ENCODE results near the gene ACTN1.

Gene ACTN1

DNA sequence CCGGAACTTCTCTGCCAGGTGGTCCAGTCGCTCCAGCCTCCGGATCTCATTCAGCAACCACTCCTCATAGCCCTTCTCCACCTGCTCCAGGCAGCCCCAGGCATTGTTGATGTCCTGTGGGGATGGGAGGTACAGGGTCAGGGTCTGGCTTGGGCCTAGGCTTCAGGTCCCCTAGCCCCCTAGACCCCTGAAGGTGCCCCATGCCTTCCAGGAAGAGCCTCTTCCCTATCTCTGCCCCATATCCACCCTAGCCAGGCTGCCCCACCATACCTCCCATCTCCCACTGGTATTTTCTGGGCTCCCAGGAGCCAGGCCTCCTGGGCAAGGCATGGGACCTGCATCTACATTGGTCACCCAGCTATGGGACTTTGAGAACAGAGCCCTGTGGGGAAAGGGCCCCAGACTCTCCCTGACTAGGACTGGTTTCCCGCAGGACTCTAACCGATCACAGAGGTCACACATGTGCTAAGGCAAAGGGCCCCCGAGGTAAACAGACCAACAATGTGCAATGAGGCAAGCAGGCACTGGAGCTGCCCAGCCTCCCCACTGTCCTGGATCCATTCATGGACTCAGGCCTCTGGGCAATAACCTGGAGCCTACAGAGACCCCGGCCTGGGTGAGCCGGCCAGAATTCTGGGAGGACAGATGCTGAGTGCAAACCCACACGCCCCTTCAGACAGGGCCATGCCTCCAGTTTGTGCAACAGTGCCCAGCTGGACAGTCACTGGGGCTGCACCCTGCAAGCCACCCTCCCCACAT, 88.8 kb downstream of the ACTN1 start:
- Mint-ChIP-seq H3K9me3 (no peaks in the 10 kb centered on the region), H3K4me1 (ENCODE audit: low read depth) (no peaks in the 10 kb centered on the region), H3K27me3 (ENCODE audit: low read depth) (no peaks in the 10 kb centered on the region), H3K4me3 (no peak overlapping the region), H3K36me3 (ENCODE audit: low read depth) (peaks cover 17% of the 10 kb centered on the region), H3K27ac (no peak overlapping the region)
- no peak for DNase-seq (ENCODE audit: low spot score)

DNA sequence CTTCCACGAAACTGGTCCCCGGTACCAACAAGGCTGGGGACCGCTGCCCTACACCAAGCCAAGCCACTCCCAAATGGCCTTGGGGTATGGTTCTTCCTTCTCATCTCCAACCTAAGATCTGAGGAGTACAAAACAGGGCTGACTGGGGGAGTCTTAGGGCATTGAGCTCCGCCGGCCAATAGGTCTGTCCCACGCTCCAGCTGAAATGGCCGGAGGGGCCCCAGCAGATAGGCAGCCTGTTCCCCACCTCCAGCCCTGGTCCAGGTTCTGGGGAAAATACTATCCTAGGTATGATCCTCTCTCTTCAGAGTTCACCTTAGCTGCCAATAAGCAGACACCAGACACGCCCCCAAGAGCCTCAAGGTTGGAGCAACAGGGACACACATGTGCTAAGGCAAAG, 90.2 kb downstream of the ACTN1 start:
- H3K27ac Mint-ChIP-seq: no peak overlapping the region
- DNase-seq (ENCODE audit: low spot score): no peak
- H3K9me3 Mint-ChIP-seq: no peaks in the 10 kb centered on the region

DNA sequence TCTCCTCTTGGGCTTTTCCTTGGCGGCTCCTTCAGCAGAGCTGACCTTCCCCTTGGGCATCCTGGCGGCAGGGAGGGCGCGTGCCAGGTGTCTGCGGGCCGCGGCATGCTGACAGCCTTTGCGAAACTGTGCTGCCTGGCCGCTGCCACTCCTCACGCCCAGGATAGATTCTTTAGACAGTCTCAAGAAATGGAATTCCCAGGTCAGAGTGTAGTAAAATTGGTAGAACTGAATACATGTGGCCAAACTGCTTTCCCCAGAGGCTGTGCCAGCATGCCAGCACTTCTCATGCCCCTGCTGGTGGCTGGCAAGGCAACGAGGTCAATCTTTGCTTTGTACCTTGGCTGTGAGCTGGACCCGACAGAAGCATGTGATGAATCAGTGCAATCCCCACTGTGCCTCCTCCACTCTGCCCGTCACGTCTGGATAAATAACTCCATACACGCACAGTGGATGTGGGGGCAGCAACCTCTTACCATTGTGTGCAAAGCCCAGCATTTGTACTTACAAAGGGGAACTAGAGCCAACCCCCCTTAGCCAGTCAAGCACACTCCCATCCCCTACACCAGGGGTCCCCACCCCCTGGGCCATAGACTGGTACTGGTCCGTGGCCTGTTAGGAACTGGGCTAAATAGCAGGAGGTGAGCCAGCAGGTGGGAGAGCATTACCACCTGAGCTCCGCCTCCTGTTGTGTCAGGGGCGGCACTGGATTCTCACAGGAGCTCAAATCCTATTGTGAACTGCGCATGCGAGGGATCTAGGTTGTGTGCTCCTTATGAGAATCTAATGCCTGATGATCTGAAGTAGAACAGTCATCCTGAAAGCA, 90.9 kb downstream of the ACTN1 start:
- Mint-ChIP-seq H3K36me3 (ENCODE audit: low read depth) (peaks cover 20% of the 10 kb centered on the region), H3K27ac (no peak overlapping the region)

More for the DNA sequence above, 90.2 kb downstream of the ACTN1 start:
- H3K36me3 Mint-ChIP-seq (ENCODE audit: low read depth): peaks cover 20% of the 10 kb centered on the region
- H3K27me3 Mint-ChIP-seq (ENCODE audit: low read depth): no peaks in the 10 kb centered on the region
- H3K4me1 Mint-ChIP-seq (ENCODE audit: low read depth): no peaks in the 10 kb centered on the region
- H3K4me3 Mint-ChIP-seq: no peak overlapping the region

DNA sequence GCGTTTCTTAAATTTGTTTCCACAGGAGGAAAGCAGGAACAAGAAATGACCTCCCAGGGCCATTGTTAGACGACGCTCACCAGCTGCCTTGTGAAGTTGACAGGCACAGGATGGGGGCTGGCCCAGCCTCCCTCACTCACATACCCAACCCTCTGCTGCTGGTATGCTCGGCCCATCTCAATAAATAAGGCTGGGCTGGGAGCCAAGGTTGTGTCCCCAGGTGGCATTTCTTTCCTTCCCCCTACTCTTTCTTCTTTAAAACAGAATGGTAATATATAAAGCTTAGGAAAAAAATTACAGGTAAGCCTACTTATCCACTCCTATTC, 93.0 kb downstream of the ACTN1 start:
- DNase-seq (ENCODE audit: low spot score): no peak
- Mint-ChIP-seq H3K9me3 (no peaks in the 10 kb centered on the region), H3K36me3 (ENCODE audit: low read depth) (peaks cover 25% of the 10 kb centered on the region), H3K4me3 (no peak overlapping the region), H3K27me3 (ENCODE audit: low read depth) (no peaks in the 10 kb centered on the region), H3K27ac (no peak overlapping the region), H3K4me1 (ENCODE audit: low read depth) (no peaks in the 10 kb centered on the region)

More for the DNA sequence above, 90.9 kb downstream of the ACTN1 start:
- H3K4me1 Mint-ChIP-seq (ENCODE audit: low read depth): no peaks in the 10 kb centered on the region
- no peaks in the 10 kb centered on the region for H3K9me3 Mint-ChIP-seq
- H3K4me3 Mint-ChIP-seq: no peak overlapping the region
- DNase-seq (ENCODE audit: low spot score): no peak
- H3K27me3 Mint-ChIP-seq (ENCODE audit: low read depth): no peaks in the 10 kb centered on the region

DNA sequence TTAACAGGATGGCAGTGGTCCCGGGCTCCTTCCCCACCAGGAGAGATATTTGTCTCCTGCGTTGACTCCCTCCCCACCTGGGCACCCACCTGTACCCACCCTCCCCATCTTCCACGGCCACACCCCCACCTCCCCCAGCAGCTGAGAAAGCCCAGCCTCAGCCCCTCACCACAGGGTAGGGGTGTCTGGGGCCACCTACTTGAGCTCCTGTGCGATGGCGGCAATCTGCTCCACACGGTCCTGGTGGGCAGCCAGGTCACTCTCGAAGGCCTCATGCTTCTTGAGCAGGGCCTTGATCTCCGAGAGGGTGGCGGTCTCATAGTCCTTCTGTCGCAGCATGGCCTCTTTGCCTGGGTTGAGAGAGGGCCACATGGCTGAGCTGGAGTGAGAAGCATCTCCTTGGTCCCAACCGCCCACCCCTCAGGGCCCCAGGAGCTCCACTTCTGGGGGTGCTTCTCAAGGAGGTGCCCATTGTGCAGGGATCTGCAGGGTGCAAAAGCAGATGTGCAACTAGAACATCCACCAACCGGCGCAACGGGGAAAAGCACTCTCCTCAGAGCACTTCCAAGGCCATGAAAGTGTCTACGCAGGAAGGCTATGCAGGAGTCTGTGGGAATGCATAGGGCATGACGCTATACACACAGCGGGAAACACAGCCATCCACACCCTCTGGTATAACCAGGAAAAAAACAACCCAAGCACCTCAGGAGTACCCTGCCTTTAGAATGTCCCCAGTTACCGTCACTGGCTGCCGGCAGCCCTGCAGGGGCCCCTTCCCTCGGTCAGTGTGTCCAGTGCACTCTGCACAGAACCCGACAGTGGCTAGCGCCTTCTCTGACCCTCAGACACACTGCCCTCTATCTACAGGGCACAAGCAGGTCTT, 93.6 kb downstream of the ACTN1 start:
- no peak overlapping the region for H3K27ac Mint-ChIP-seq
- H3K27me3 Mint-ChIP-seq (ENCODE audit: low read depth): no peaks in the 10 kb centered on the region
- no peak for DNase-seq (ENCODE audit: low spot score)
- peaks cover 27% of the 10 kb centered on the region for H3K36me3 Mint-ChIP-seq (ENCODE audit: low read depth)
- H3K4me1 Mint-ChIP-seq (ENCODE audit: low read depth): no peaks in the 10 kb centered on the region
- no peak overlapping the region for H3K4me3 Mint-ChIP-seq
- no peaks in the 10 kb centered on the region for H3K9me3 Mint-ChIP-seq

DNA sequence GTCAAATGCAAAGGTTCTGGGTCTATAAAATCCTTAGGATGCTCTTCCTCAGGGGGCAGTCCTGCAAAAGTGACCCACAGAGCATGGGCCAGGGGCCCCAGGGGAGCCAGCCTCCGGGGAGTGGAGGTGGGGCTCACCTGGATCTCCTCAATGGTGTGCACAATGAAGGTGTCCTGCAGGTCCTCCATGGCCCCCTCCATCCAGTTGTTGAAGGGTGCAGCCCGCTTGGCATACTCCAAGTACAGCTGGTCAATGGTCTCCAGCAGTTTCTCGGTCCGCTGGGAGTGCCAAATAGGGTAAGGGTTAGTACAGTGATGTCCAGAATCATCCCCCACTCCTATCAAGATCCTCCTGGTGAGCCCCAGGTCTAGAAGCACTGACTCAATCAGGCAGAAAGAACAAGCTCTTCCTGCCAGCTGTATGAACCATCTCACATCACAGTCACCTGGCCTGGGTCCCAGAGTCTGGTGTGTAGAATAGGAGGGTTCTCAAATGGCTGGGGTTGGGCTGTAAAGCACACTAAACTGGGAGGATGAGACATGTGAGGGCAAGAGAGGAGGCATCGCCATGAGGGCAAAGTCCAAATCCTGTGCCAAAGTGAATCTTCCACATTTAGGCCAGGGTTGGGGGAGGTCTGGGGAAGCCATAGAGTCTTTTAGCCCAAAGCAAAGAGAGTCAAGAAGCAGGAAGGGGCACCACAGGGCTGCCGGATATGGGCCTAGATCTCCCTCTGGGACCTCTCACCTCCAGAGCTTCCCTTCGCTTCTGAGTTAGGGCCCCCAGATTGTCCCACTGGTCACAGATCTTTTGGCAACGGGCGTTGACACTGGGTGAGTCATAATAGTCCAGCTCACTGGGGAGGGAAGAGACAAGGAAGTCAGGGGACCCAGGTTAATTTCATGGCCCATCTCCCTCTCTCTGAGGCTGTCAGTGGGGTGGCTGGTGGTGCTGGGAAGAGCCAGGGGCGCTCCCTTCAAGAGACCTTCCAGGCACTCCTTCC, 94.8 kb downstream of the ACTN1 start:
- no peaks in the 10 kb centered on the region for H3K9me3 Mint-ChIP-seq
- no peak overlapping the region for H3K4me3 Mint-ChIP-seq
- DNase-seq (ENCODE audit: low spot score): no peak
- H3K27ac Mint-ChIP-seq: no peak overlapping the region
- no peaks in the 10 kb centered on the region for H3K4me1 Mint-ChIP-seq (ENCODE audit: low read depth)
- H3K36me3 Mint-ChIP-seq (ENCODE audit: low read depth): peaks cover 22% of the 10 kb centered on the region
- H3K27me3 Mint-ChIP-seq (ENCODE audit: low read depth): no peaks in the 10 kb centered on the region

DNA sequence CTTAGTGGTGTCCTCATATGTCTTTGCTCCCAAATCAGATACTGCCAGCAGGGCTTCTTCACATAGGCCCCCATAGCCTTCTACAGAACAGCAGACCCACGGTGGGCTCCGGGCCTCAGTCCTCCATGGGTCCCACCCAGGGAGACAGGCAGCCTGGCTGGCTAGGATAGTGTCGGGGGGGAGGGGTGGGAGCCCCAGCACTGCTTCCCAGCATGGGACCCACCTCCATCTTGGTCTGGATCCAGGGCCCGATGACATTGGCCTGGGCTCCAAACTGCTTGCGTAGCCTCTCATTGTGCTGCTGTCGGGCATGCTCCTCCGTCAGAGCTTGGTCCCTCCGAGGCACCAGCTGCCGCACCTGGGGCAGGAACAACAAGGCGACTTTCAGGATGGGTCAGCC, 96.9 kb downstream of the ACTN1 start:
- peaks cover 19% of the 10 kb centered on the region for H3K36me3 Mint-ChIP-seq (ENCODE audit: low read depth)
- no peaks in the 10 kb centered on the region for H3K27me3 Mint-ChIP-seq (ENCODE audit: low read depth)
- no peaks in the 10 kb centered on the region for H3K4me1 Mint-ChIP-seq (ENCODE audit: low read depth)
- DNase-seq (ENCODE audit: low spot score): no peak
- H3K4me3 Mint-ChIP-seq: no peak overlapping the region
- no peaks in the 10 kb centered on the region for H3K9me3 Mint-ChIP-seq
- no peak overlapping the region for H3K27ac Mint-ChIP-seq

DNA sequence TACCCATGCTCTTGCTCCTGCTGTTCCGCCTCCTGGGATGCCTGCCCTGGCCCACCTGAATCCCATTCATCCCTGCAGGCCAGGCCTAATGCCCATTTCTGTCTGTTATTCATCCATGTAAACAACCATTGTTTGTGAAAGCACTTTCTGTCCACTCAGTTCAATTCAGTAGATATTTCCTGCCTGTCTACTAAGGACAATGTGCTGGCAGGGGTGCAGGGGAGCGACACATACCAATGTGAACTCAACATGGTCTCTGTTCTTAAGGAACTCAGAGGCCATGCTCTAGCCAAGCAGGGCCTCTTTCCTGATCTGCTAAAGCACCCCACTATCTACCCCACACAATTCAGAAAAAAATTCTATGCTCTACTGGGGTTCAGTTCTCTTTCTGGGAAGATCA, 97.7 kb downstream of the ACTN1 start:
- Mint-ChIP-seq H3K9me3 (no peaks in the 10 kb centered on the region), H3K27ac (no peak overlapping the region), H3K4me1 (ENCODE audit: low read depth) (no peaks in the 10 kb centered on the region), H3K36me3 (ENCODE audit: low read depth) (peaks cover 24% of the 10 kb centered on the region), H3K4me3 (no peak overlapping the region), H3K27me3 (ENCODE audit: low read depth) (no peaks in the 10 kb centered on the region)
- no peak for DNase-seq (ENCODE audit: low spot score)

DNA sequence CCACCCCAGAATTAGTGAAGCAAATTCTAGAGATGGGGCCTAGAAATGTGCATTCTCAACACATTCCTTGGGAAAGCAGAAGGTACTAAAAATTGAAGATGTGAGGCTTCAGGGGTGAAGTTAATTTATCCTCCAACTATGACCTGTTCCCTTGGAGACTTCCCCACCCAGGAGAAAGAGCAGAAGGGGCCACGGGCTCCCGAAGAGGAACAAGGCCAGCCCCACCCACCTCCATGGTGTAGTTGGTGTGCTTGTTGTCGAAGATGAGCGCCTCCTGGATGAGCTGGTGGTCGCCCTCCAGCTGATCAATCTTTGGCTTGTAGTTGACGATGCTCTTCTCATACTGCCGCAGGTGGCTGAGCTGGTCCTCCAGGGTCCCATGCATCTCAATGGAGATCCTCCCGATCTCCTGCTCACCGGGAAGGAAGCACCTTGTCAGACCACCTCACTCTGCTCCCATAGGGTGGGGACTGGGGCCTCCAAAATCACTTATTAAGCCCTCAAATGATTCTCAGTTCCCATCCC, 98.5 kb downstream of the ACTN1 start:
- Mint-ChIP-seq H3K4me1 (ENCODE audit: low read depth) (no peaks in the 10 kb centered on the region), H3K27me3 (ENCODE audit: low read depth) (no peaks in the 10 kb centered on the region), H3K4me3 (no peak overlapping the region), H3K27ac (no peak overlapping the region), H3K9me3 (no peaks in the 10 kb centered on the region), H3K36me3 (ENCODE audit: low read depth) (peaks cover 24% of the 10 kb centered on the region)
- no peak for DNase-seq (ENCODE audit: low spot score)

DNA sequence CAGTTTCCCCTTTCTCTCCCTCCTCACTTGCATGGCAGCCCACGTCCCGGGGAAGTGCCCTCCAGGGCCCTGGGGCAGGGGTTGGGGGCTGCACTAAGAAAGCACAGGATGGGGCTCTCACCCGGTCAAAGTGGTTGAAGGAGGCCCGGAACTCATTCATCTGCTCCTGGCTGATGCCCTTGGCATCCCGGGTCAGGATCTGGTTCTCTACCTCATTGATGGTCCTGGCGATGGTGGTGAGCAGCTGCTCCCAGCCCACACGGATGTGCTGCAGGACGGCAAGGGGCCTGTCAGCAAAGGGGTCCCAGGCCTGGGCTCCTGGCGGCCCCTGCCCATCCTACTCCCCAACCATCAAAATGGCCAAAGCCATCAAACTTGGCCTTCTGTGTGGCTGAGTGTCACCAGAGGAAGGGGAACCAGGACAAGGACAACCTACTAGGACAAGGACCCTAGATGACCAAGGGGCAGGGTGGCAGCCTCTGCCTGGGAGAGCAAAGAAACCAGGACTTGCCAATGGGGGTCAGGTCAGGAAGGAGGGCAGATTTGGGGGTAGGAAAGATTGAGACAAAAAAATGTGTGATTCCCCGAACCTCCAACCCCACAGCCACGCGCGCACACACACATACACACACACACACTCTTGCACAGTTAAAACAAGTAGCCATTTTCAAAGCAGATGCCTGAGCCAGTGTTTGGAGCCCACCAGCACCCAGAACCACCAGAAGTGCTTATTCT, 99.1 kb downstream of the ACTN1 start:
- peaks cover 26% of the 10 kb centered on the region for H3K36me3 Mint-ChIP-seq (ENCODE audit: low read depth)
- no peaks in the 10 kb centered on the region for H3K9me3 Mint-ChIP-seq
- no peak overlapping the region for H3K27ac Mint-ChIP-seq
- no peak overlapping the region for H3K4me3 Mint-ChIP-seq
- no peak for DNase-seq (ENCODE audit: low spot score)
- no peaks in the 10 kb centered on the region for H3K27me3 Mint-ChIP-seq (ENCODE audit: low read depth)
- H3K4me1 Mint-ChIP-seq (ENCODE audit: low read depth): no peaks in the 10 kb centered on the region

DNA sequence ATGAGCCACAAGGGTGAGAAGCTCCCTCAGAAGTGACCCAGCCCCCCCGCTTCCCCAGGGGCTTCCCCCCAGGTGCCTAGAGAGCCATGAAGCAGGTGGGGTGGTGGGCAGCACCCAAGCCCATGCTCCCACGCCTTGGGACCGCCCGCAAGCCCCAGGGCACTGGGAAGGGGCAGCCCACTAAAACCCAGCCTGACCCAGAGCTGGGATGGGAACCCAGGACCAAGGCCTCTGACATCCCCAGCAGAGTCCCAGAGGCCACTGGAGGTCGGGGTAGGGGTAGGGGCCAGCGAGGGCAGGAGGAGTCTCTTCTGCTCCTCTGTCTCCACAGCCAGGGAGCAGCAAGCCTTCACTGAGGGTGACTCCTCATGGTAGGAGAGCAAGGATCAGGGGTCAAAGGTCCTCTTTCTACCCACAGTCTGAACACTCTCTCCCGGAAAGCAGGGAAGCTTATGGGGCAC, 99.8 kb downstream of the ACTN1 start:
- Mint-ChIP-seq H3K4me1 (ENCODE audit: low read depth) (no peaks in the 10 kb centered on the region), H3K27ac (no peak overlapping the region), H3K36me3 (ENCODE audit: low read depth) (peaks cover 25% of the 10 kb centered on the region)

DNA sequence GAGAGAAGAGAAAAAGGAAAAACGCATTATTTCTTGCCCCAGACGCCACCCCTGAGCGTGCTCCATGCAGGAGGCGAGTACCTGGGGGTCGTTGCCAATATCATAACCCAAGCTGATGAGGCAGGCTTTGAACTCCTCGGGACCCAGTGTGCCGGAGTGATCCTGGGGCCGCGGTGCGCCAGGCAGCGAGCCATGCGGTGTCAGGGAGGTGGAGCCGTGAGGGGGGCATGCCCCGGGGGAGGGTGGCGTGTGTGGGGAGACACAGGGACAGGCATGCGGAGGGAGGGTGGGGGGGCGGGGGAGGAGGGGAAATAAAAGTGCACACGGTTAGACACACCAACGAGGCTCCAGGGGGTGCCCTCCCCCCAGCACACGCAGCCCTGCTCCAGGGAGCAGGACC, 100.2 kb downstream of the ACTN1 start:
- Mint-ChIP-seq H3K36me3 (ENCODE audit: low read depth) (peaks cover 24% of the 10 kb centered on the region), H3K4me3 (no peak overlapping the region), H3K27ac (no peak overlapping the region), H3K9me3 (no peaks in the 10 kb centered on the region), H3K4me1 (ENCODE audit: low read depth) (no peaks in the 10 kb centered on the region), H3K27me3 (ENCODE audit: low read depth) (no peaks in the 10 kb centered on the region)
- DNase-seq (ENCODE audit: low spot score): no peak

More for the DNA sequence above, 99.8 kb downstream of the ACTN1 start:
- H3K27me3 Mint-ChIP-seq (ENCODE audit: low read depth): no peaks in the 10 kb centered on the region
- no peak overlapping the region for H3K4me3 Mint-ChIP-seq
- no peaks in the 10 kb centered on the region for H3K9me3 Mint-ChIP-seq
- no peak for DNase-seq (ENCODE audit: low spot score)

All from T-helper 2 cell treated with Interferon-gamma antibody and Interleukin-4, amounts not matched to agents 5 μg/mL and 100 μg/mL, for 36 hours (primary cell).